Stimulated activated CD4-positive, alpha-beta T cell treated with anti-CD3 and anti-CD28 coated beads, Interleukin-4, amount 100 ng/mL, for 24 hours (primary cell): ENCODE results near the gene CUX1.
"Not testable (repeated sequence)": the region's sequence is repeated elsewhere in the genome, so short reads cannot be mapped to it uniquely, and the experiment has no call there.

Experiments
- DNase-seq: peaks from one replicate; pipeline ENCODE4 v3.0.0-alpha.2; 2020

CUX1 gene

DNA sequence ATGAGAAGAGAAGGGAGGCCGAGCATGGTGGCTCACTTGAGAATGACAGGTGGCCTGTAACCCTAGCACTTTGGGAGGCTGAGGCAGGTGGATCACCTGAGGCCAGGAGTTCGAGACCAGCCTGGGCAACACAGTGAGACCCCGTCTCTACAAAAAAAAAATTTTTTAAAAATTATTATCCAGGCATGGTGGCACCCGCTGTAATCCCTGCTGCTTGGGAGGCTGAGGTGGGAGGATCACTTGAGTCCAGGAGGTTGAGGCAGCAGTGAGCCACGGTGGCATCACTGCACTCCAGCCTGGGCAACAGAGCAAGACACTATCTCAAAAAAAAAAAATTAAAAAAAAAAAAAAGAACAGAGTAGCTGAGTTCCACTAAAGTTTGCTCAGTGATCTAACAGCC, 412.7 kb downstream of the CUX1 start:
- DNase-seq, result not testable (repeated sequence)

DNA sequence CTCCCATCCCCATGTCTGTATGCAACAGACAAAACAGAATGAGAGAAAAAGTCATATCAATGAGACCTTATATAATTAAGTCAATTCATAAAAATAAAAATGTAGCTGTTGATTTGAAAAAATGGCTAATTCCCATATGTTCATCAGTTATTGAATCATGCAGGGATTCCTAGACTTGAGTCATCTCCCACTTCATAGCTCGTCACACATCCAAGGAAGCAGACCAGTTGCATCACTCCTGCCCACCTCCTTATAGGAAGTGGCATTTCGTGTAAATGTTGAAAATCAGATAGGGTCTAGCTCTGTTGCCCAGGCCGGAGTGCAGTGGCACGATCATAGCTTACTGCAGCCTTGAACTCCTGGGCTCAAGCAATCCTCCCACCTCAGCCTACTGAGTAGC, 413.2 kb downstream of the CUX1 start:
- DNase-seq, result no peak

DNA sequence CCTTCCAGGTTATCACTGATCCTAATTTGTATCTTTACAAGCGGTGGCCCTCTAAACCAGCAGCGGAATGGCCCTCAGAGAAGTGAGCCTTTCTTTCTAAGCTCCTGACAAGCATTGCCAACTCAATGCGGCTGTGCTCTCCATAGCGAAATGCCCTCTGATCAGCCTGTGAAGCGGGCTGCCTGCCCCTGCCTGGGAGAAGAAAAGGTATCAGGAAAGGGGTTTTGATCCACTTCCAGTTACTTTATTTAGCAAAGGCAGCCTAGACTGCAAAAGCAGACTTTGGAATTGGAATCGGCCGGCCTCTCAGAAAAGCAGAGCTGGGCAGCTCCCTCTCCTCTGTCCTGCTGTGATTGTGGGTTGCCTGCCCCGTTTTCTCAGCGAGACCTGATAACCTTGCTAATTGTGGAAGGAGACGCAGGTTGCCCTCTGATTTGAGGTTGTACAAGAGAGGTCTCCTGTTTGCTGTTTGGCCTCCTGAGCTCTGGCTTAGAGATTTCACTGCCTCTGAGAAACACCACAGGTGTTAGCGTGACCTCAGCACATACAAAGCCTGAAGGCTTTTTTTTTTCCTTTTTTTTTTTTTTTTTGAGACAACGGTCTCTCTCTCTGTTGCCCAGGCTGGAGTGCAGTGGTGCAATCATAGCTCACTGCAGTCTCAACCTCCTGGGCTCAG, 415.3 kb downstream of the CUX1 start:
- DNase-seq, result no peak

DNA sequence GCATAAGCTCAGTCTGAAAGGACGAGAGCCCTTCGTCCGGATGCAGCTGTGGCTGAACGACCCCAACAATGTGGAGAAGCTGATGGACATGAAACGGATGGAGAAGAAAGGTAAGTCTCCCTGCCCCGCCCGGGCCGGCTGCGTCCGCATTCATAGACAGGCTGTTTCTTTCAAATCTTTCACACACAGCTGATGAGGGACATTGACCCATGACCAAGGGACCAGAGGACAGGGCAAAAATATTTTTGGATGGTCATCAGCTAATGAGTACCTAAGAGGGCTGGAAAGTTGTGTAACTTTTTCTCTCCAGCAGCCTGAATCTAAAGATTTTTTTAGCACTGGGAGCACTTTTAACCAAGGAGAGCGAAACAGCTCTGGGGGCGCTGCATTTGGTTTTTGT, 416.7 kb downstream of the CUX1 start:
- no peak for DNase-seq

DNA sequence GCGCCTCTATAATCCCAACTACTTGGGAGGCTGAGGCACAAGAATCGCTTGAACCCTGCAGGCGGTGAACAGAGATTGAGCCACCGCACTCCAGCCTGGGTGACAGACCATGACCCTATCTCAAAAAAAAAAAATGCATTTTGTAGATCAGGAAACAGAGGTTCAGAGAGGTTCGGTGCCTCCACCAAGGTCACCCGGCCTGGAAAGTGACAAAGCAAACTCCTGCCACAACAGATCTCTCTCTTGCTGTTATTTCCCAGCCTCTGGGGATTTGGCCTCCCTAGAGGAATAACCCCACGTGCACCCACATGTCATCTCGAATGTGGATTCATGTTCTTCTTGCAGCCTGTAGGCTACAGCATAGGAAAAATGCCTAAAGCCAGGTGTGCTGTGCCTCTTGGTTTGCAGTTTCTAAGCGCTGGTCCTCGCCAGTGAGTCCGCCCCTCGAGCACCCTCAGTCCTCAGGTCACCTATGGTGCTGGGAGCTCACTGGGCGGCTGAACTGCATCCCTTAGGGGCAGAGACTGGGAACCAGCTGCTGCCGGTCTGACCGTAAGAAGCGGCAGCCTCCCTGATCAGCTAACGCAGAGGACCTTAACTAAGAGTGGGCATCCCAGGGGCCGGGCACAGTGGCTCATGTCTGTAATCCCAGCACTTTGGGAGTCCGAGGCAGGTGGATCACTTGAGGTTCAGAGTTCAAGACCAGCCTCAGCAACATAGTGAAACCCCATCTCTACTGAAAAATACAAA, 417.6 kb downstream of the CUX1 start:
- no peak for DNase-seq

DNA sequence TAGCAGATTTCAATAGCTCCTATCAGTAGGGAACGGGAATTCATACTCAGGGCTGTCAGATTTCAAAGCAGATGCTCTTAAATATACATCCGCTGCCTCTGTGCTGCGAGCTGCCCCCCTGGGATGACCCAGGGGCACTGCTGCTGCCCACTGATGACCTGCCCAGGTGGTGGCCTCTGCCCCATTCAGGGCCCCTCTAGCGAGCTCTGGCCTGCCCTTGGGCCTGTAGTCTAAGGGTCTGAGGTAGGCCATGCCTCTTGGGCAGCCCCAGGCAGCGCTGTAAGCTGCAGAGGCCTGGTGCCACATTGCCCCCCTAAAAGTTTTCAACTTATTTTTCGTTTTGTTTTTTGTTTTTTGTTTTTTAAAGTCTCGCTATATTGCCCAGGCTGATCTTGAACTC, 418.7 kb downstream of the CUX1 start:
- no peak for DNase-seq

DNA sequence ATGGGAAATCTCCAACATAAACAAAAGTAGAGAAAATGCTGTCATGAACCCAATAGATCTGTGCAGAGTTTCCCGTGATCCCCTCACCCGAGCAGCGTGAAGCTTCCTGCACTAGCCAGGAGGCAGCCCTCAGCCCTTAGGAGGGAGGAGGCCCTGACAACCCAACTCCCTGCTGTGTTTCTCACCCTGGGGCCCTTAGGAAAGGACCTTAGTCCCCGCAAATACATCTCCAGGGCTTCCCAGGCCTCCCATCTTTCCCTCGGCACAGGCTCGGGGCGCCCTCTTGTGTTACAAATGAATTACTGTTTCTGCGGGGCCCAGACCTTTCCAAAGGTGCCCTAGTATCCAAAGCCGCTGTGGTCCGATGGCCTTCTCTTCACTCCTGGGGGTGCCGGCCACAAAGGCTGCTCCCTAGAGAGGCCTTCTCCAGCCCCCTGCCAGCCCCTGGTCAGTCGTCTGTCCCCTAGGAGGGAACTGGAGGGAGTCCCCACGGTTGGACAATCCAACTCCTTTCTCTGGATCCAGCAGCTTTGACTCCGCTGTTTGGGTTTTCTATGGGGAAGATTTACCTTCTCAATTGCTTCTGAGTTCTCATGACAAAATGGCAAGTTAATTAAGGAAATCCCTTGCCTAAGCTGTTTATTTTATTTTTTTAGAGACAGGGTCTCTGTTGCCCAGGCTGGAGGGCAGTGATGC, 419.3 kb downstream of the CUX1 start:
- DNase-seq, result peak; percentile 42

DNA sequence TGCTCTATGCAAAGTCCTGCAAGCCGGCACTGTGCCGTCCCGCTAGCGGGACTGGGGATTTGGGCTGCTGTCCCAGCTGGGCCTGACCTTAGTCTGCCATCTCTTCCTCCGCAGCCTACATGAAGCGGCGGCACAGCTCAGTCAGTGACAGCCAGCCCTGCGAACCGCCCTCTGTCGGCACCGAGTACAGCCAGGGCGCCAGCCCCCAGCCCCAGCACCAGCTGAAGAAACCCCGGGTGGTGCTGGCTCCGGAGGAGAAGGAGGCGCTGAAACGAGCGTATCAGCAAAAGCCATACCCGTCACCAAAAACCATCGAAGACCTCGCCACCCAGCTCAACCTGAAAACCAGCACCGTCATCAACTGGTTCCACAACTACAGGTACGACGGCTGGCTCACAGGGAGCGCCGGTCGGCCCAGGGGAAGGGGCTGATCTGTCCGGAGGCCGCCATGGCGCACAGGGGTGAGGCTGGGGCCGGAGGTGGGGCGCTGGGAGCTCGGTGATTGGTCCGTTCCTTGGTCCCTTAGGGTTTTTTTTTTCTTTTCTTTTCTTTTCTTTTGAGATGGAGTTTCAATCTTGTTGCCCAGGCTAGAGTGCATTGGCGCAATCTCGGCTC, 421.9 kb downstream of the CUX1 start:
- DNase-seq, result no peak

DNA sequence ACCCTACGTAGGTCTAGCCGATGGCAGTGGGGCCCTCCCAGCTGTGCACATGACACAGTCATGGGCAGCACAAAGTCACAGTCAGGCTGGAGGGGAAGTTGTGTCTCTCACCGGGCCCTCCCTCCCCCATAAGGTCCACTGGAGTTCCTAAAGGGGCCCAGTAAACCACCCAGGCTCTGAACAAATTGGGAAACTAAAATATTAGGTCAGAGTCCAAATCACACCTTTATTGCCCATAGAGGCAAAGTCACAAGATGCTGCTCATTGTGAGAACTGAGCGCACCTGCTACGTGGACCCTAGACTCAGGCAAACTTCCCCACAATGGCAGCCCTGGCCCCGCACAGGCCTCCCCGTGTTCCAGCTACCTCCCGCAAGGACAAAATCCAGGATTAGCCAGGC, 424.0 kb downstream of the CUX1 start:
- DNase-seq, result no peak

DNA sequence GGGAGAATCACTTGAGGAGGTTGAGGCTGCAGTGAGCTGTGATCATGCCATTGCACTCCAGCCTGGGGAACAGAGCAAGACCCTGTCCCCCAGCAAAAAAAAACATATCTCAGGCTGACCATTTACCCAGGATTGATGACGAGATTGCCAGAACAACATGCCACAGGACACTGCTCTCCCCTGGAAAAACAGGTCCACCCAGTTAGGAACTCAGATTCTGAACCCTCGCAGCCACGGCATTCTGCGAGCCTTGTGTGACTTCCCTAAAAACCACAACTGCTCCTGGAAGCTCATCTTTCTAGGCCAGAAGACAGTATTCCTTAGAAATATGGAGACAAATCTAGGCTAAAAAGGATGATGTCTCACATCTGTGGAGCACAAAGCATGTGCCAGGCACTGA, 427.2 kb downstream of the CUX1 start:
- no peak for DNase-seq

DNA sequence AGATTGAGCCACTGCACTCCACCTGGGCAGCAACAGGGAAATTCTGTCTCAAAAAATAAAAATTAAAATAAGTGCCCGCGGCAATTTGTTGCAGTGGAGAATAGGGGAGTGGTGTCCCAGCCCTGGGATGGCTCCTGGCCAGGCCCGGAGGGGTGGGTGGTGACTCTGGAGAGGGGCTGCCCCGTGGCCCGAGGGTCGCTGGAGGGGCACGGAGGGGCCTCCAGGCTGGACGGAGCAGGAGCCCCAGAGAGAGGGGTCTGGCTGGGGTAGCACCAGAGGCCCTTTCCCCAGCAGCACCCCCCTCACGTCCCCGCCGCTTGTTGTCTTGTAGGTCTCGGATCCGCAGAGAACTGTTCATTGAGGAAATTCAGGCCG, 430.6 kb downstream of the CUX1 start:
- DNase-seq, result no peak

DNA sequence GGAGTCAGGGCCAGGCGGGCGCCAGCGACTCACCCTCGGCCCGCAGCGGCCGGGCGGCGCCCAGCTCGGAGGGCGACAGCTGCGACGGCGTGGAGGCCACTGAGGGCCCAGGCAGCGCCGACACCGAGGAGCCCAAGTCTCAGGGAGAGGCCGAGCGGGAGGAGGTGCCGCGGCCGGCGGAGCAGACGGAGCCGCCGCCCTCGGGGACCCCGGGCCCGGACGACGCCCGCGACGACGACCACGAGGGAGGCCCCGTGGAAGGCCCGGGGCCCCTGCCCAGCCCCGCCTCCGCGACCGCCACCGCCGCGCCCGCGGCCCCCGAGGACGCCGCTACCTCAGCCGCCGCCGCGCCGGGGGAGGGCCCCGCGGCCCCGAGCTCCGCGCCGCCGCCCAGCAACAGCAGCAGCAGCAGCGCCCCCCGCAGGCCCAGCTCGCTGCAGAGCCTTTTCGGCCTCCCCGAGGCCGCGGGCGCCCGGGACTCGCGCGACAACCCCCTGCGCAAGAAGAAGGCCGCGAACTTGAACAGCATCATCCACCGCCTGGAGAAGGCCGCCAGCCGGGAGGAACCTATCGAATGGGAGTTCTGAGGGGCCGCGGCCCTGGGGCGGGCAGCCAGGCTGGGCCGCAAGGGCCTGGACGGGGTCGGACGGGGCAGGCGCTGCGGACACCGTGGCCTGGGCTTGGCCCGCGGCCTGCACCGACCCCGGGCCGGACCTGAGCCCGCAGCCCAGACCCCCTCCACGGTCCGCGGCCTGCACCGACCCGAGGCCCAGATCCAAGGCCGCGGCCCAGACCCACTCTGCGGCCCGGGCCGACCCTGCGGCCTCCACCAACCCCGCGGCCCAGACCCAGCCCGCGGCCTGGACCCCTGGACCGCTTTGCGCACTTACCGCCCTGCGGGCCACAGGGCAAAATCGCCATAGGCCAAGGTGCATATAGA, 431.3 kb downstream of the CUX1 start:
- DNase-seq, result no peak

DNA sequence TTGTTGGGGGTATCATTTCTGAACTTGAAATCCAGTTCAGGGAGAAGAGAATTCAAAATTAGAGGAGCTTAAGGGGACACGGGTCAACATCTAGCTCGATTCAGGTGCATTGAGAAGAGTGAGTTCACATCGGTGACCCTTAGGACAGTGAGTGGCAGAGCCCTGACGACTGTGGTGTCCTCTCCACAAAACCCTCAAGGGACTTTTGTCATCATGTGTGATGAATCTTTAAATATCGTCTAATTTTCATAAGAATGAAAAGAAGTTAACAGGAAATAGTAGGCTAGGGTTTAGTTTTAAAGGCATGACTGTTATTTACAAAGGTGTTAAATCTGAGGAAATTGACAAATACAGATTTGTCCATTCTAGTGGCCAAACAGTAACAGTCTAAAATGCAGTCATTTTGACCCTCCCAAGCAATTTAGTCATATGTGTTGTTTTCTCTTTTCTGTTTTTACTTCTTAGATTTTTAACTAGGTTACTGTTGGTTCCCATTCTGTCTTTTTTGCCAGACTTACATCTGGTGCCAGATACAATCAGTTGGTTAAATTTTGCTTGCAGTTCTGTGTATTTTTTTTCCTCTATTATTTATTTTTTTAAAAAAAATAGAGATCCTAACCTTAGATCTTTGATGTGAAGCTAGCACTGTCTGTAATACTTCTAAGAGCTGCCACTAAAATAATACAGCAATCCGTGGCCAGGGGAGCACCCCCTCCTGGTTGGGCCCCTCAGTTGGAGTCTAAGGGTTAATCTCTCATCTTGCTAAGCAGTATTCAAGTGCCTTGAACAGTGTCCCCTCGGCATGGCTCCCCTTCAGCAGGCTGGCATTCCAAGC, 434.3 kb downstream of the CUX1 start:
- DNase-seq, result no peak

DNA sequence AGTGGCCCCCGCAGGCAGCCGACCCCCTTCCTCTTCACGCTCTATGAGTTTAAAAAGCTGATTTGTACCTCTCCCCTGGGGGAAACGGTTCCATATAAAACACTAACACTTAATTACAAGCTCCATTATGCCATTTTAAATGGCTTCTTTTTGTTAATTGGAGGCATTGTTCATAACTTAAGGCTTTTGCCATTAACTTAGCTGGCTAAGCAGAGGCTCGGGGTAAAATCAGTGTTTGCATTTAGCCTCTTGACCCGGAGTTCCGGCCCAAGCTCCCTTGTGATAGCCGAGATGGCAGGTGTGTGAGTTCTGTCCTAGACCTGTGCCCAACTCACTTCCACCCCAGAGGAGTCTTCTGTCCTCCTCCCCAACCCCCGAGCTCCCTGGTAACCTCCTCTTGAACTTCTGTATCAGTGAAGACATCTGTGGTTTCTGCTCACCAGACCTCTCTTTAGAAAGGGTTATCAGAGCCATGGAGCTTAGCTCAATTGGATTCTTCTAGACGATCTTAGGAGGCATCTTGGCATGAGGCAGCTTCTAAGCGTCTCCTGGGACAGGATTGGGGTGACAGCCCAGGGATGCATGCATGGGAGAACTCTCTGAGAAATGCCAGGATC, 435.0 kb downstream of the CUX1 start:
- no peak for DNase-seq

DNA sequence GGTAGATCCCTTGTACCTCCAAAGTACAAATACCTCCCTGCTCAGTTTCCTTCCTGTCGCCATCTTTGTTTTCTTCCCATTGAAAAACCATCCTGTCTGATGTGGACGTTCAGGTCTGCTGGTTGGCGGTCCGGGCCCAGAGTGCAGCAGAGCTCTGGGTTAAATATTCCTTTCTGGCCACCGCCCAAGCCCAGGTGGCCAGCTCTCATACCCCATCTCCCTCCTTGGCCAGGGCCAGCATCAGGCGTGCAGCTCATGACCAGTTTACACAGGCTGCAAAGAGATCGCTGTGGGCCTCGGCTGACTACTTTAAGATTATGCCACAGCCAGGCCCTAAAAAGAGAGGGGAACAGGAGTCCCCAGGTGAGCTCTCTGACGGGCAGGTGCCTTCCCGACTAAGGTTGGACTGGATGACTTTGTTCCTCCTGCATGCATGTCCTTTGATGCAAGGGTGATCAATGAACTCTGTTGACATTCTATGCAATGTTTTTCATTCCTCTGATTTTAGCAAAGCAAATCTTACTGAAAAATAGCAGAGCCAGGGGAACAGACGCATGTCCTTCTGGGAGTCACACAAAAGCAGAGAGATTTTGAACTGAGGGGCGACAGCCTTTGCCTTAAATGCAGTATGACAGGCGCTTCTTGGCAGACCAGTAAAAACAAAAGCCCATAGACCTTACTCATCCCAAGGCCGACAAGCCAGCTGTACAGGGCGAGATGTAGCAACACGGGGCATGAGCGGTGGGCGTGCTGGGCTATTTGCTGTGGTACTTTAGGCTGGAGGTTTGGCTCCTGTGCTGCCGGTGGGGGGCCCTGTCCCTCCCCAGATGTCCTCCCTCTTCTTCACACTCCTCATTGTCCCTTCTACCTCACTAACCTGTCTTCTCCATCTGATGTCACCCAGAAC, 435.9 kb downstream of the CUX1 start:
- no peak for DNase-seq

DNA sequence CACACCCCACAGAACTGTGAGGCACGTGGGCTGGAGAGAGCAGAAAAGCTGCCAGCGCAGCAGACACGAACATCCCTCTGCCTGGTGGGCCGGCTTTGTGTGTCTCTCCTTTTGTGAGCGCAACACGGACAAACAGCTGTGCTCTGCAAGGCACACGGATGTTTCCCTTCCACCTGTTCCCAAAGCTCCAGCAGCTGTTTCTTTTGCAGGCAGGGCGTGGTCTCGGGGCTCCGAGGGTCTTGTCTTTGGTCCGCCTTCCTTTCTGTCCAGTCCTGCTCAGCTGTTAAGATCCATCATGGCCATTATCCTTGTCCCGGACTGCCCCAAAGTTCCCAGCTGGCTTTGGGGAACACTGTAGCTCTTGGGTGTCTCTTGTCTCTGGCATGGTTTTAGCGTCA, 436.5 kb downstream of the CUX1 start:
- DNase-seq, result no peak

DNA sequence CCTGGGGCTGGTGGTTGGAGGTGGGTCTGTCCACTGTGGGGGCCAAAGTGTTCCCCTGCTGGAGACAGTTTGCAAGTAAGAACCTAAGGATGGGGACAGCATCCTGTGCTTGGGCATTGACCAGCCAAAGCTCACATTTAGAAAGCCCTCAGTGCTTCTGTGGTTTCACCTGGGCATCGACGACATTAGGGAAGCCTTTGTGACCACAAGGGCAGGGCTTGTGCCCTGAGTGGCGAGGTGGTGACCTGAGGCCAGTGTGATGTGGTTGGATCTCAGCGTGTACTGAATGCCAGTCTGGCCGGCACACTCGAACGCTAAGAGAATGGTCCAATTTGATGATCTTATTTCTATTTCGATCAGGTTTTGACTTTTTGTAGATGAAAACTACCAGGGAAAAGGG, 437.1 kb downstream of the CUX1 start:
- no peak for DNase-seq

DNA sequence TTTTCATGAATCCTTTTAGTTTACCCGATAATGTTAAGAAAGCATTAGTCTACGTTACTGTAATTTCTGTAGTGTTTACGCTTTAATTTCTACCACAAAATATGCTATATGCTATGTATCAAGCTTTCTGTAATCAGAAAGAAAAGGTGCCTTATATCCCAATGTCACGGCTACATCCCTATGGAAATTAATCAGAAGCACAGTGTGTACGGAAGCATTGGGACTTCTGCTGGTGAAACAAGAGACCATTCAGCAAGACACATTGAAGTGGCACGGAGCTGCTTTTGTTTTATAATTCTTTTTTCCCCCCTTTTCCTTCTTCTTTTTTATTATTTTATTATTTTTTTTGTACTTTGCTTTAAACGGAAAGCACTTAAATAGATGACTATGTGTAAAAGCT, 438.1 kb downstream of the CUX1 start:
- DNase-seq, result no peak

DNA sequence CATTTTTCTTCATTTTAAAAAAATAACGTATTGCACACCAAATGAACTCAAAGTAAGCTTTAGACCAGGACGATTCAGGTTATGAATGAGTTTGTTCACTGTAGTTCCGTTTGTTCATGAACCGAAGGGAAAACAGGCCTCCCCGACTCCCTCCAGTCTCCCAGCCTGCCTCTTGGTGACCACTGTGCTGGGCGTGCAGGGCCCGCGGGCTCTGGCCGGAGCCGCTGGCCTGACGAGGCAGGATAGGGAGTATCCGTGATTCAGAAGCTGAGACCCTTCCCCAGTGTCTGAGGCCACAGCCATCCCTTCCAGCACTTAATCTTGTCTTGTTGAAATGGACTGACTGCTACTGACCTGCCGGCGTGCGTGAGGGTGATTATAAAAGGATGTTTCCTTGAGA, 438.5 kb downstream of the CUX1 start:
- no peak for DNase-seq

DNA sequence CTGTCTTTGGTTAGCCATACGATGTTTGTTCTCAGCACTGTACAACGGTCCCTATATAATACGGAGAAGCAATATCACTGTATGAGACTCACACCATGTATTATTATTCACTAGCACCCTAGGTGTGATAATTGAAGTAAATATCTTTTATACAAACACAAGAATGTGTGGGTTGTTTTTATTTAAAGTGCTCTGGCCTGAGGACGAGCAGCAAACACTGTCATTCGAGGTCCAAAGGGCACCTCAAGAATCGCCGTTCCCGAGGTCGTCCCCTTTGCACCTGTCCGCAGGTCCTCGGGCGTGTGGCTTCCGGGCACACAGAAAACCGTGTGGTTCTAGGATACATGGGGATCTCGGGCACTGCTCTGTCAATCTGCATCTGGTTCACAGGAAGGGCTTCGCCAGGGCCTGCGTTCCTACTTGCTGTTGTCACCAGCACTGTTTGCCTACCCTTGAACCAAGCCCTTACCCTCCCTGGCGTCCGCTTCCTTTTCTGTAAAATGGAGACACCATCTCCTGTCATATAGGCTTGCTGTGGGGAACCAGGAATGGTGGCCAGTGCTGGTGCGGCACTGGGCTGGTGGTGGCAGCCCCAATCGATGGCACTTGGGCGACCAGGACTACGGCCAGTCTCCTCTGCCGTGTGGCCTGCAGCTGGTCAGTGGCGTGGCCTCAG, 440.8 kb downstream of the CUX1 start:
- DNase-seq, result no peak
